Neutrophil (primary cell): ENCODE data around the gene TMEM108.

Source experiments
- H3K27ac ChIP-seq: fragments of 200-600 bp; sonication (generic); 2 replicates; pipeline ENCODE4 v1.5.1; 2016; ENCODE audit warnings: mild to moderate bottlenecking, moderate library complexity
- H3K27me3 ChIP-seq: fragments of 200-600 bp; sonication (generic); 2 replicates; pipeline ENCODE4 v1.6.0; 2016; ENCODE audit warnings: mild to moderate bottlenecking
- H3K36me3 ChIP-seq: fragments of 200-600 bp; sonication (generic); 2 replicates; pipeline ENCODE4 v1.5.1; 2017
- H3K4me1 ChIP-seq, 2 experiments: fragments of 200-600 bp in 1 of 2; sonication (generic) in 1 of 2; 1 replicate in 1 of 2; 2 replicates in 1 of 2; pipeline versions ENCODE4 v1.5.1 to v1.6.1; 2013 to 2016; ENCODE audit warnings: low read depth in 1 of 2, low read length in 1 of 2, mild to moderate bottlenecking in 1 of 2, moderate library complexity in 1 of 2; ENCODE audit not compliant: control insufficient read depth in 1 of 2, insufficient read depth in 1 of 2
- H3K4me3 ChIP-seq, 2 experiments: fragments of 200-600 bp in 1 of 2; sonication (generic) in 1 of 2; 1 replicate in 1 of 2; 2 replicates in 1 of 2; pipeline ENCODE4 v1.5.1; 2013 to 2016; ENCODE audit warnings: low read depth in 1 of 2, low read length in 1 of 2, mild to moderate bottlenecking in 1 of 2, moderate library complexity in 1 of 2
- H3K9me3 ChIP-seq: fragments of 200-600 bp; sonication (generic); 2 replicates; pipeline ENCODE4 v1.5.1; 2016
- TF ChIP-seq, protein P1 (sequence below): fragments of 200-600 bp; sonication (generic); IDR thresholded peaks from 2 replicates; pipeline ENCODE4 v1.5.1; 2016; ENCODE audit warnings: antibody characterized with exemption

TMEM108 gene

DNA sequence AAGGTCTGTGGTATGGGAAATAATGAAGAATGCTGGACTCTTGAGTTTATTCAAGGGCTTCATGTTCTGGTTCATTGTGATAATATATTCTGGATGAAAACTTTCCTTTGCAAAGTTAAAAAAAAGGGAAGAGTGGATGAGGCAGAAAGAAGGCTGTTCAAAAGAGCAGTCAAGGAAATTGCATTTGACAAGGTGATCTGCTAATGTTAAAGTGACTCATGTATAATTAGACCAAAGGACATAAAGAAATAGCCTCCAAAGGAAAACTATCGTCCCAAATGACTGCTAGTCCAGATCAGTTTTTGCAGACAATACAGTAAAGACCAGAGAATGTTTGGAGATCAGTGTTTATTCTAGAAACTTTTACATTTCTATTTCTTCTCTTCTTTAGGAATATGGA, 9.8 kb downstream of the TMEM108 start:
- TF ChIP-seq, protein P1, sequence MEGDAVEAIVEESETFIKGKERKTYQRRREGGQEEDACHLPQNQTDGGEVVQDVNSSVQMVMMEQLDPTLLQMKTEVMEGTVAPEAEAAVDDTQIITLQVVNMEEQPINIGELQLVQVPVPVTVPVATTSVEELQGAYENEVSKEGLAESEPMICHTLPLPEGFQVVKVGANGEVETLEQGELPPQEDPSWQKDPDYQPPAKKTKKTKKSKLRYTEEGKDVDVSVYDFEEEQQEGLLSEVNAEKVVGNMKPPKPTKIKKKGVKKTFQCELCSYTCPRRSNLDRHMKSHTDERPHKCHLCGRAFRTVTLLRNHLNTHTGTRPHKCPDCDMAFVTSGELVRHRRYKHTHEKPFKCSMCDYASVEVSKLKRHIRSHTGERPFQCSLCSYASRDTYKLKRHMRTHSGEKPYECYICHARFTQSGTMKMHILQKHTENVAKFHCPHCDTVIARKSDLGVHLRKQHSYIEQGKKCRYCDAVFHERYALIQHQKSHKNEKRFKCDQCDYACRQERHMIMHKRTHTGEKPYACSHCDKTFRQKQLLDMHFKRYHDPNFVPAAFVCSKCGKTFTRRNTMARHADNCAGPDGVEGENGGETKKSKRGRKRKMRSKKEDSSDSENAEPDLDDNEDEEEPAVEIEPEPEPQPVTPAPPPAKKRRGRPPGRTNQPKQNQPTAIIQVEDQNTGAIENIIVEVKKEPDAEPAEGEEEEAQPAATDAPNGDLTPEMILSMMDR: no peak
- Histone ChIP-seq H3K9me3 (no peaks in the 10 kb centered on the region), H3K4me1 (no peaks in the 10 kb centered on the region), H3K27me3 (peaks cover 22% of the 10 kb centered on the region), H3K36me3 (no peaks in the 10 kb centered on the region), H3K4me3 (no peak overlapping the region), H3K27ac (no peak overlapping the region)

DNA sequence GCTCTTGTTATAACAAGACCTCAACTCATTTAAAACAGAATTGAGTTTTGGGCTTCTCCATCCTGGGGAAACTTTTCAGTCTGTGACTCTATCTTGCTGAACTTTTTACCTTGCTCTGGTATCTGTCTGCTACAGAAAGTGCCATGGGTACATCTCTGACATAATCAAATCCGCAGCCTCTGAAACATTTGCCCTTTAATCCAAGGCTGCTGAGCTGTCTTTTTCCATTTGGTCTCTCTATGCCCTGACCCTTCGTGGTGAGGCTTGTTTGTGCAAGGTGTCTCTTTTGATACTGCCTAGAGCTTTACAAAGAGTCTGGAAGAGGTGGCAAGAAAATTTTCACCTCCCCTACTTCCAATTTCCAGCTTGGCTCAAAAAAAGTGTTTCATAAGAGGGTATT, 11.3 kb downstream of the TMEM108 start:
- Histone ChIP-seq H3K4me3 (no peak overlapping the region), H3K9me3 (no peaks in the 10 kb centered on the region), H3K36me3 (no peaks in the 10 kb centered on the region), H3K27ac (no peak overlapping the region), H3K27me3 (peaks cover 19% of the 10 kb centered on the region), H3K4me1 (no peaks in the 10 kb centered on the region)
- TF ChIP-seq, protein P1: no peak

DNA sequence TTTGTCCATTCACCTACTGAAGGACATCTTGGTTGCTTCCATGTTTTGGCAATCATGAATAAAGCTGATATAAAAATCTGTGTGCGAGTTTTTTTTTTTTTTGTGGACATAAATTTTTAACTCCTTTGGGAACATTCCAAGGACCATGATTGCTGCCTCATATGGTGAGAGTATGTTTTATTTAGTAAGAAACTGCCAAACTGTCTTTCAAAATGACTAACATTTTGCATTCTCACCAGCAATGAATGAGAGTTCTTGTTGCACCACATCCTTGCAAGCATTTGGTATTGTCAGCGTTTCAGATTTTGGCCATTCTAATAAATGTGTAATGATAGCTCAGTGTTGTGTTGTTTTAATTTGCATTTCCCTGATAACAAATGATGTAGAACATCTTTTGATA, 12.7 kb downstream of the TMEM108 start:
- H3K27ac ChIP-seq: no peak overlapping the region
- TF ChIP-seq, protein P1: no peak
- no peaks in the 10 kb centered on the region for H3K4me1 ChIP-seq
- H3K27me3 ChIP-seq: peaks cover 19% of the 10 kb centered on the region
- H3K36me3 ChIP-seq: no peaks in the 10 kb centered on the region
- no peak overlapping the region for H3K4me3 ChIP-seq
- H3K9me3 ChIP-seq: no peaks in the 10 kb centered on the region

DNA sequence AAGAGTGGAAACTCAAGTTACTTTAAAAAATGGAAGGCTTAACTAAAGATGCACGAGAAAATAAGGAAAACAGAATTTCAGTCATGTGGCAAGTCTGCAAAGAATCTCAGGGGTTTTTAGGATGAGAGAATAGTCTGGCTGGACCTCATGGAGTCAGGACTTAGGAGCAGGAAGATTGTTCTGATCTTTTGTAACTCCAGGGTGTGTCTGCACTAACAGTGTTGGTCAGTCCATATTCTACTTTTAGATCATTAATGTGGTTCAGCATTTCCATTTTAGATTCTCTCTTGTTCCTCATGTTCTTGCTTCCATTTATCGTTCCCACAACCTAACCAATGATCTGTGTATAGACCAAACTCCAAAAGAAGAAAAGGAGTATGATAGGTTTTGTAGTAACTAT, 15.3 kb downstream of the TMEM108 start:
- H3K9me3 ChIP-seq: no peaks in the 10 kb centered on the region
- H3K4me3 ChIP-seq: no peak overlapping the region
- H3K4me1 ChIP-seq: no peaks in the 10 kb centered on the region
- H3K27ac ChIP-seq: no peak overlapping the region
- peaks cover 18% of the 10 kb centered on the region for H3K27me3 ChIP-seq
- TF ChIP-seq, protein P1: no peak
- H3K36me3 ChIP-seq: no peaks in the 10 kb centered on the region

DNA sequence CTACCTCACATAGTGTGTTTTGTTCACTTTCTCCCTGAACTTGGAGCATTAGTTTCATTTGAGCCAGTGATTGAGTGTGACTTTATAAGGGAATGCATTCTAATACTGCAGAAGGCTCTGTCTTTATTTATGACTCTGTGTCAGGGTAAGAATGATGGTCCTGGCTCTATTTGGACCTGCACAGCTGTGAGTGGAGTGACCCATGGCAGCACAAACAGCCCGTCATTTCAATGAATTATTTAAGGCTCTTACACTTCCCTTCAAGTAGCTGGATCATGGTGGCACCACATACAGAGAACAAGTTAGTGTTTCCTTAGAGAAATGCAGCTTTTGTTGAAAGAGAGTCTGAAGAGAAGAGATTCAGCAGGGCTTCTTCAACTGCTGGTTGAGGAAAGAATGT, 16.4 kb downstream of the TMEM108 start:
- Histone ChIP-seq H3K36me3 (no peaks in the 10 kb centered on the region), H3K9me3 (no peaks in the 10 kb centered on the region), H3K4me1 (no peaks in the 10 kb centered on the region), H3K4me3 (no peak overlapping the region), H3K27ac (no peak overlapping the region), H3K27me3 (peaks cover 11% of the 10 kb centered on the region)
- TF ChIP-seq, protein P1: no peak

DNA sequence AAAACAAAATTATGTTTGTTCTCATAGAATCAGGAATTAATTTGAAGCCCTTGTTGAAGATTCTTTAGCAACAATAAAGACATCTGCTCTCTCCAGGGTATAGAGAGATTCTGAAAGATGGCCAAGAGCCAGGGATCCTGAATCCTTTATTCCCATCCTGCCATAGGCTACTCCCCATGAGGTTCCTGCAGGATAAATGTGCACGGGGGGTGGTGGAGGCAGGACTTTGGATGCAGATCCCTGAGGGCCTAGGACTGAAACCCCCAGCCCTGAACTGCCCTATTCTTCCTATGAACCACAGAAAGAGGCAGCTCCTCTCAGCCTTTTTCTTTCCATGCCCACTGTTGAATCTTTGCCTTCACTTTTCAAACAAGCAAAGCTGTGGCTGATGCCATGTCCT, 17.1 kb downstream of the TMEM108 start:
- H3K27ac ChIP-seq: no peak overlapping the region
- H3K4me3 ChIP-seq: no peak overlapping the region
- H3K4me1 ChIP-seq: no peaks in the 10 kb centered on the region
- H3K27me3 ChIP-seq: peaks cover 5% of the 10 kb centered on the region
- no peaks in the 10 kb centered on the region for H3K36me3 ChIP-seq
- H3K9me3 ChIP-seq: no peaks in the 10 kb centered on the region
- TF ChIP-seq, protein P1: no peak
